Lower lobe of right lung (tissue), 2 donors: ENCODE results near the gene HAPLN2. TPM values are rescaled to one million over a fixed set of nuclear protein-coding genes. Genes with fewer than 3 reads are reported as not detected.

Experiments
- ATAC-seq, 2 donors: fragments of 200-7000 bp; cut with Tn5 transposase; one replicate each; pipeline ENCODE4 v1.9.1; 2020 to 2022; ENCODE audit warnings: mild to moderate bottlenecking in 2 of 2, moderate library complexity in 2 of 2
- DNase-seq: peaks from one replicate; pipeline ENCODE4 v3.0.0-alpha.2; 2020
- H3K27ac ChIP-seq: fragments of 200-600 bp; one replicate; pipeline ENCODE4 v1.8.0; 2022
- H3K27me3 ChIP-seq: fragments of 200-600 bp; one replicate; pipeline ENCODE4 v1.8.0; 2022; ENCODE audit warnings: low read depth
- H3K36me3 ChIP-seq: fragments of 200-600 bp; one replicate; pipeline ENCODE4 v1.8.0; 2022; ENCODE audit warnings: mild to moderate bottlenecking
- H3K4me1 ChIP-seq: fragments of 200-600 bp; one replicate; pipeline ENCODE4 v1.8.0; 2022
- H3K4me3 ChIP-seq: fragments of 200-600 bp; one replicate; pipeline ENCODE4 v1.8.0; 2022; ENCODE audit warnings: mild to moderate bottlenecking
- H3K9me3 ChIP-seq: fragments of 200-600 bp; one replicate; pipeline ENCODE4 v1.8.0; 2022
- intact Hi-C: fragments of 100-400 bp; cut with DNase I; formaldehyde crosslinking; loops from one replicate; pipeline ENCODE4 v1.11.0; 2022
- total RNA-seq: library from RNA; stranded (reverse); fragmentation: NEBNext Ultra II Directional; extraction: Animal tissue kit (Norgen Biotek cat#: 25700); gene quantifications from one replicate; pipeline ENCODE4 v1.2.1, GENCODE V29; 2021
- TF ChIP-seq, protein P1 (sequence below): fragments of 200-600 bp; IDR thresholded peaks from one replicate; pipeline ENCODE4 v1.8.0; 2022; ENCODE audit warnings: antibody characterized with exemption, mild to moderate bottlenecking
- donor health status: DM: no; HTN: yes; CAD: no; lungs with severe emphysema.

Gene HAPLN2
- total RNA-seq, 1 donor from 2014 or later = 0.21 TPM

DNA sequence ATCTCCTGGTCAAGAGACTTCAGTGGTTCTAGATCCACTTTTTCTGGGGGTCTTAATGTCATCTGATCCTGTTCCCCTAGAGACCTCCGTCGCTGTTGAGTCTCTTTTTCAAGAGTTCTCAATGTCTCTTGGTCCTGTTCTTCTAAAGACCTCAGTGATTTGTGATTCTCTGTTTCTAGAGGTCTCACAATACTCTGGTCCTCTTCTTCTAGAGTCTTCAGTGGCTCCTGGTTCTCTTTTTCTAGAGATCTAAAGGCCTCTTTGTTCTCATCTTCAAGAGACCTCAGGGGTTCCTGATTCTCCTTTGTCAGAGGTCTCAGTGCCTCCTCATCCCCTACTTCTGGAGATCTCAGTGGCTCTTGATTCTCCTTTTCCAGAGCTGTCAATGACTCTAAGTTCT lies 52.6 kb downstream of the HAPLN2 start:
- intact Hi-C loops = no loop called here
- peaks cover 17% of the 10 kb centered on the region for H3K27me3 ChIP-seq
- peaks cover 4% of the 10 kb centered on the region for H3K36me3 ChIP-seq
- ATAC-seq (no peak), DNase-seq (no peak)
- no peak overlapping the region for H3K4me3 ChIP-seq
- H3K9me3 ChIP-seq = no peaks in the 10 kb centered on the region
- TF ChIP-seq, protein P1, sequence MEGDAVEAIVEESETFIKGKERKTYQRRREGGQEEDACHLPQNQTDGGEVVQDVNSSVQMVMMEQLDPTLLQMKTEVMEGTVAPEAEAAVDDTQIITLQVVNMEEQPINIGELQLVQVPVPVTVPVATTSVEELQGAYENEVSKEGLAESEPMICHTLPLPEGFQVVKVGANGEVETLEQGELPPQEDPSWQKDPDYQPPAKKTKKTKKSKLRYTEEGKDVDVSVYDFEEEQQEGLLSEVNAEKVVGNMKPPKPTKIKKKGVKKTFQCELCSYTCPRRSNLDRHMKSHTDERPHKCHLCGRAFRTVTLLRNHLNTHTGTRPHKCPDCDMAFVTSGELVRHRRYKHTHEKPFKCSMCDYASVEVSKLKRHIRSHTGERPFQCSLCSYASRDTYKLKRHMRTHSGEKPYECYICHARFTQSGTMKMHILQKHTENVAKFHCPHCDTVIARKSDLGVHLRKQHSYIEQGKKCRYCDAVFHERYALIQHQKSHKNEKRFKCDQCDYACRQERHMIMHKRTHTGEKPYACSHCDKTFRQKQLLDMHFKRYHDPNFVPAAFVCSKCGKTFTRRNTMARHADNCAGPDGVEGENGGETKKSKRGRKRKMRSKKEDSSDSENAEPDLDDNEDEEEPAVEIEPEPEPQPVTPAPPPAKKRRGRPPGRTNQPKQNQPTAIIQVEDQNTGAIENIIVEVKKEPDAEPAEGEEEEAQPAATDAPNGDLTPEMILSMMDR = no peak
- no peak overlapping the region for H3K27ac ChIP-seq
- peaks cover 45% of the 10 kb centered on the region for H3K4me1 ChIP-seq

DNA sequence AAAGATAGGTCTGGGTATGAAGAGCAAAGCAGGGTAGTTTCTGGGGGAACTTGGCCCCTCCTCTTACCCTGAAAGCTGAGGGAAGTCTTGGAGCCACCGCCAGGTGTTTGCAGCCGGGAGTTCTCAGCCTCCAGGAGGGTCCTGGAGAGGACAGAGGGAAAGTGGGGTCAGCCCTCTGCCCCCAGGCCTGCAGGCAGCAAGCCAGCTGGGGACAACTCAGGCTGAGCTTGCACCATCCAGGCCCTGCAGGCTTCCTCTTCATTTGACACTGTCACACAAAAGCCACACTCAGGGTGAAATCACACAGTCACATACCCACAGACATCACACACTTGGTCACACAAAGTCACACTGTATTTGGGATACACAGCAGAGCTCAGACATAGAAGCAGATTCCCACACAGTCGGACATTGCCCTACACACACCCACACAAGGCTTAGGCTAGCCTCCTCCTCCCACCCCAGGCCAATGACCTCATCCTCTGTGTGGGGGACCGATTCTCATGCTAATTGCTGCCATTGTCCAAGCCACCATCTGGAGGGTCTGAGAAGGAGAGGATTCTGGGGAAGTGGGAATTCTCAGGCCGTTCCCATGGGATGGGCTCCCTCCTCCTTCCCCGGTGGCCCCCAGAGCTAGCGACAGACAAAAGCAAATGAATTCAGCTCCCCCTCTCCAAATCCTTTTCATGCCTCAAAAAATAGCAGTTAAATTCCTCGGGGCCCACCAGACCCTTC lies 54.3 kb downstream of the HAPLN2 start:
- intact Hi-C loops = no loop called here
- H3K27me3 ChIP-seq = peaks cover 30% of the 10 kb centered on the region
- H3K36me3 ChIP-seq = peaks cover 4% of the 10 kb centered on the region
- DNase-seq (no peak), ATAC-seq (no peak)
- H3K4me3 ChIP-seq = no peak overlapping the region
- no peaks in the 10 kb centered on the region for H3K9me3 ChIP-seq
- H3K27ac ChIP-seq = peak overlapping the region; percentile 41
- TF ChIP-seq, protein P1 = no peak
- H3K4me1 ChIP-seq = peaks cover 39% of the 10 kb centered on the region

Other genes with a start within 250 kb of the HAPLN2 start
- 51.0 TPM for gene MEF2D, start 118.6 kb upstream of the HAPLN2 start, total RNA-seq
- 1.7 TPM for gene IQGAP3, start 46.9 kb upstream of the HAPLN2 start, total RNA-seq
- not detected for gene TTC24, start 39.7 kb upstream of the HAPLN2 start, total RNA-seq
- gene NAXE, start 27.6 kb upstream of the HAPLN2 start, total RNA-seq = 62.2 TPM
- 17.9 TPM for gene GPATCH4, start 17.9 kb upstream of the HAPLN2 start, total RNA-seq
- not detected for gene BCAN, start 22.7 kb downstream of the HAPLN2 start, total RNA-seq
- 39.8 TPM for gene NES, start 58.0 kb downstream of the HAPLN2 start, total RNA-seq
- 2.1 TPM for gene CRABP2, start 86.2 kb downstream of the HAPLN2 start, total RNA-seq
- gene METTL25B, start 109.1 kb downstream of the HAPLN2 start, total RNA-seq = 41.0 TPM
- 22.6 TPM for gene ISG20L2, start 109.4 kb downstream of the HAPLN2 start, total RNA-seq
- gene MRPL24, start 121.7 kb downstream of the HAPLN2 start, total RNA-seq = 43.7 TPM
- 146 TPM for gene HDGF, start 132.3 kb downstream of the HAPLN2 start, total RNA-seq
- gene PRCC, start 148.1 kb downstream of the HAPLN2 start, total RNA-seq = 51.9 TPM
- gene SH2D2A, start 197.4 kb downstream of the HAPLN2 start, total RNA-seq = 3.5 TPM
- gene INSRR, start 239.7 kb downstream of the HAPLN2 start, total RNA-seq = not detected
- 1.9 TPM for gene NTRK1, start 241.4 kb downstream of the HAPLN2 start, total RNA-seq